Inferior parietal cortex (tissue), 1 donor: Measurements from ENCODE around the gene PDE5A.
"Not testable (repeated sequence)": the region's sequence is repeated elsewhere in the genome, so short reads cannot be mapped to it uniquely, and the experiment has no call there.

ENCODE experiments used
- DNase-seq: peaks from one replicate; pipeline ENCODE4 v3.0.0-alpha.2; 2016; ENCODE audit errors: extremely low spot score

Gene PDE5A

DNA sequence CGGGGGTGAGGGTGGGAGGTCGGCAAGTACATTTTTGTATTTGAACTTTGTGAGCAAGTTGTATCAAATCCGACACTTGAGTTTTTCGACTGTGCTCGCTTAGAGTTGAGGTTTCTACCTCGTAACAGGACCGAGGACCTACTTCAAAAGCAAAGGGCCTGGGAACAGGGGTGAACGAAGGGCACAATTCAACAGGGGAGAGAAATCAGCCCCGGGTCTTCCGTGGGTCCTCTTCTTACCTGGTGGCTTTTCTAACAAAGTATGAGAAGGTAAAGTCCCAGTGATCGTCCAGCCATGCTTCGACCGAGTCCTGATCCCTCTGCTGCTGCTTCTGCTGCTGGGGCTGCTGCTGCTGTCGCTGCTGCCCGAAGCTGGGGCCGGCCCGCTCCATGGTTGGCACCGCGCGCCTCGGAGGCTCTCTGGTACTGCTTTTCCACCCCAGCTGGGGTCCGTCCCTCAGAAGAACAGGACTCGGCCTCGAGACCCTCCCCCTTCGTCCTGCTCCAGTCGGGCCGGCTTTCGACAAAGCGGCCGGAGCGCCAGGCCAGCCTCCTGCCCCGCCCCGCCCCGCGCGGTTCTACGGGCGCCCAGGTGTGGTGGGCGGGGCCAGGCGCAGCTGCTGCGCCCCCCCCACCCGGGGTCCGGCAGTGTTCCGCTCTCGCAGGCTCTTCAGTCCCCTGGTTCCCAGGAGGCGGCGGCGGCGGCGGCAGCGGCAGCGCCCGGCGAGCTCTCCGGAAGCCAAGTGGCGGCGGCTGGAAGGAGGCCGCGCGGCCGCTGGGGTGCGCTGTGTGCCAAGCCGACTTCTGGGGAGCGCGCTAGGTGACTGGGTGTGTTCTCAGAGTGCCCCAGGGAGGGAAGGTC is at the start of gene PDE5A:
Gene PDE5A (minus strand): TSS at position 524 of the 861 bp plus-strand sequence. CDS start 133 bp downstream, at position 391.
- peak; percentile 68 for DNase-seq

DNA sequence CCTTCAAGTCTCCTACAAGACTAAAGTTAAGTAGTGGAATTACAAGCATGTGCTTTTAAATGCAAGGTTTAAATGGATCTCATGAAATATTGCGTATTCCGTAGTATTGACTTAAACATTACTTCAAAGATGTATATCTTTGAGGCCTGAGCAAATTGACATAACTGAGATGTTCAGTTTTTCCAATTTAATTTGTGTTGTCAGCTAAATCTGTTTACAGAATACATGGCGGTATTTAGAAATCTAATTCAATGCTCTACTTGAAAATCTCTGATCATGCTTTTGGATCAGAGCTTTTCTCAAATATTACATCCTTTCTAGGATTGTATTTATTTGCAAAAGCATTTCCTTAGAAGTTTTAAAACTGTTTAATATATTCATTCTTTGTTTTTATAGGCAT is 47.5 kb upstream of the PDE5A start:
- DNase-seq, result no peak

DNA sequence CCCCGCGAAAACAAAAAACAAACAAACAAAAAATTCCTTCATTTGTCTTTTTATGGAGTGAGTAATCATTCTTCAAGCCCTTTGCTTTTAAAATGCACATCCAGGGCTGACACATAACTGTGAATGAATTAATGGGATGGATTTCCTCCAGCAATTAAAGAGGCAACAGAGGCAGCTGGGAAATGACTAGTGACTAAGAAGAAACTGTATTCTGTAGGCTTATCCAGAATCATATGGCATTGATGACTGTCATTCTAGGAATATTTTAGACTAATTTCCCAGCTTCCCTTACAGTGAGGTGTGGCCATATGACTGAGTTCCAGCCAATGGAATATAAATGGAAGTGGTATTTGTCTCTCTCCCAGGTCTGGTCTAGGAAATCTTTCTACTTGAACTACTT is 46.8 kb upstream of the PDE5A start:
- no peak for DNase-seq

DNA sequence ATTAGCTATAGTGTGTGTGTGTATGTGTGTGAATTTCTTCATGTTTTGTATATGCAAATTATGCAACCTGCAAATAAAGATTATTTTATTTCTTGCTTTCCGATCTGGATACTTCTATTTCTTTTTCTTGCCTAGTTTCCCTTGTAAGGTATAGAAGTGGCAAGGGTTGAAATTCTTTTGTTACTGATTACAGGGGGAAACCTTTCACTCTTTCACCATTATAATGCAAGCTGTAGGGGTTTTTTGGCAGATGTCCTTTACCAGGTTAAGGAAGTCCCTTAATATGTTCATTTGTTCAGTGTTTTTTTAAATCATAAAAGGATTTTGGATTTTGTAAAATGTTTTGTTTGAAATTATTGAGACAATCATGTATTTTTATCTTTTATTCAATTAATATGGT is 44.3 kb upstream of the PDE5A start:
- no peak for DNase-seq

DNA sequence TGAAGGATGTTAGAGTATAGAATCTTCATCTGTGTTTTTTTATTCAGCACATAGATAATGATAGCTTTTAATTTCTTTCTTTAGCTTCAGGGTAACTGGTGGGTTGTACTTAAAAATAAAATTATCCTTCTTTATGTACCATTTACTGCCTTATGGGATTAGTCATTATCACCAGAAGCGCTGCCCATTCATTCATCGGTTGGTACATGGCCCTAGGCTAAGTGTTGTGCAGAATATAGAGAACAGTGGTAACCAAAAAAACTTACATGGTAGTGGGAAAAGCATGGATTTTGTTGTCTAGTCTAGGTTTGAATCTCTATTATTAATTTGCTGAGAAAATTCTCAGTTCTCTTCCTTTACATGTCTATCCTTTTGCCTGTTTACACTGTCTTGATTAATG is 43.5 kb upstream of the PDE5A start:
- DNase-seq, result no peak

DNA sequence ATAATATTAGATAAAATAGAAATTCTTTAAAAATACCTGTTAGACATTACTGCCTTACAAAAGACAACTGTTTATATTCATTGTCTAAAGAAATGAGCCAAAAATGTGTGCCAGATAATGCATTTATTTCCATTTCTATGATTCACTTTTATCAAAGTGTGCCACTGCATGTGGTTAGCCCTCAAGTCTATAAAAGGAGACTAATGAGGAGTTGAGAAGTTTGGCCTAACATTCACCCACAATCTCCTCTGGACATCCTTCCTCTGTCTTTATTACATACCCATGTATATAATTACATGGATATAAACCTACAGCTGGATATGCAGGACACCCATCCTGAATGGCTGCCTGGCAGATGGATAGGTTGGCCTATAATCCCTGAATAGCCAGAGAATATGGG is 42.6 kb upstream of the PDE5A start:
- no peak for DNase-seq

DNA sequence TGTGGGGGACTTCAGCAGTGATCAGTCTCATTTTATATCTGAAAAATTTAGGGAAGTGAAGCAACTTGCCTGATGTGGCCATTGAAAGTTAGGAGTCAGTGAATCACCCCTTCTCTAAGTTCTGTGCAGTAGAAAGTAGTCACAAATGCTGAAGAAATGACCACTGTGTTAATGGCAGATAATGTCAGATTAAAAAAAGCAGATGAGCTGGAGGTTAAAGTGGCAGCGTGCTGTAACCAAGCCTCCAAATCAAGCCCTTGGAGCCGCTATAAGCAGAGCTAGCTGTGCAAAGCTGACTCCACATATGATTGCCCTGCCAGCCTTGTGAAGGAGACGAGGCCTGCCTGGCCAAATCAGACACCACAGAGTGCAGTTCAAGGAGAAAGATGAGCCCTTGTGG is 39.2 kb upstream of the PDE5A start:
- DNase-seq, result no peak

DNA sequence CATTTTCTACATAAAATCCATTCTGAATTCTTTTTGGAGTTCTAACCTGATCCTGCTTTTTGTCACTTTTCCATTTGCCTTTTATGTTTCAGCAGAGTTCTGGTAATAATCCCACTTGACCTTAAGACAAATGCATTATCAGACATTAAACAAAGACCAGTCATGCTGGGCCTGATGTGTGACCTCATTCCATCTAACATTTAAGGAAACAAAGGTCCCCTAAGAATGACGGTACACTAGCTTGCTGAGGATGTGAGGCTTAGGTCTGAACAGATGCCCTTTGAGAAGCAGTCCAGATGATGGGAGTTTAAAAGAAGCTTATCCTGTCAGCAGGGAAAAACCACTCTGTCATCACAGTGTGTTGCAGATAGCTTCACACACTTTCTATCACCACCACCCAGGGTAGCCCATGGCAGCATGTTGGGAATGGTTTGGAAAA is 38.1 kb upstream of the PDE5A start:
- DNase-seq, result no peak

DNA sequence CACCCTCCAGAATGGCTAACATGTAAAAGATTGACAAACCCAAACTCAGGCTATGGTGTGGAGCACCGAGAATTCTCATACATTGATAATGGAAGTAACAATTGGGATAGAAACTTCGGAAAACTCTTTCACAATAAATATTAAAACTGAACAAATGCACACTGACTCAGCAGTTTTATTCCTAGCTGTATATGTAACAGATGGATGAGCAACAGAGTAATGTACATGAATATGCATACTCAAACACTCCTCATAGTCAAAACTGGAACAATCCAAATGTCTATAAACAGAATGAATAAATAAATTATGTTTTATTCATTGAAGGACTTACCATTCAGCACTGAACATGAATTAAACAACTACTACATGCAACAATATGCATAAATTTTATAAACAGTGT is 37.1 kb upstream of the PDE5A start:
- no peak for DNase-seq

DNA sequence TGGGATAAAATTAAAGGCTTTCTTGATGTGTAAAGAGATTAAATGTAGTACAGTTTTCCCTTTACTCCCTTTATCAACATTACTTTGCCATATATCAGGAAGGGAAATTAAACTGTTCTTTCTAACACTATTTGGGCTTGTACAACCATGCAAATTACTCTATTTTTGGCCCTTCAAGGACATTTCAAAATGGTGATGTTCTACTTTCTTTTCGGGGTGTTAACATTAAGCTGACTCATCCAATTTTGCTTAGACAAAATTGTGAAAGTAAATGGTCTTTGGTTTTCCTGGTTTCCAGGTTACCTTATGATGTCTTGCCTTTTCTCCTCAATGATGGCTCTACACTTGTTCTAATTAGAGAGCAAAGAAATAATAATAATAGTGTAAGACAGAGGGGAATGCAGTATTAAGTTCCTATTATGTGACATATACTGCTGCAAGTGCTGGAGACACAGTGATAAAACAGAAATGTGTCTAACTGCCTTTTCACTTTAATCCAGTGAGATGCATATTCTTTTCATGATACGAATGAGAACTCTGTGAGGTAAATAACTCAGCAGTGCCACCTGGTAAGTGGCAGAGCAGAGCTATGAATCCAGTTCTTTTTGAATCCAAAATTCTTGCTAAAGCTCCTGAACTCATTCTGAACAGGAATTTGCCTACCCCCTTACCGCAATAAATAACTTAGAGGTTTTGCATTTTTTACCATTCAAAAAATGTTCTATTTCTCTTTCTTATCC is 35.7 kb upstream of the PDE5A start:
- DNase-seq, result no peak

DNA sequence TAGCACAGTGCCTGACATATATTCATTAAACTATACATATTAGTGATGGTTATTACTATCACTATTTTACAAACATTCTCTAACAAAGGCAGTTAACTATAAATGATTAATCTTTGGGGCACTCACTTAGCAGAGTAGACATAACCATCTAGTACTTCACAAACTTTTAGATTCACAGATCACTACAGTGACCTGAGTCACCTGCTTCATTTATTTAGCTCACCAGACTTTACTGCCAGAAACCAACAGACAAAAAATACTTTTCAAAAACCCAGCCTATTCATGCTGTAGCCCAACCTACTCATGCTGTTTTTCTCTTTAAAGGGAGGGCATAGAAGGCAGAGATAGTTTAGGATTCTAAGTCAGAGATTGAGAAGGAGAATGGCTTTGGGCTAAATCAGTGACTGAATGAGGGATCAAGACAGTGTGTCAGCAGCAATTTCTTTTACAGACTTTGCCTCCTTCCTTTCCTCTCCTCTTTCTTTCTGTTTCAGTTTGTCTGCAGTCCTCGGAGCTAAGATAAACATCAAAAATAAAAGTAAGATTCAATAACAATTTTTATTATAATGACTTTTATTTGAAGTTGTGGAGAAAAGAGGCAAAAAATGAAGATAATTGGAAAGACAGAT is 34.7 kb upstream of the PDE5A start:
- no peak for DNase-seq

DNA sequence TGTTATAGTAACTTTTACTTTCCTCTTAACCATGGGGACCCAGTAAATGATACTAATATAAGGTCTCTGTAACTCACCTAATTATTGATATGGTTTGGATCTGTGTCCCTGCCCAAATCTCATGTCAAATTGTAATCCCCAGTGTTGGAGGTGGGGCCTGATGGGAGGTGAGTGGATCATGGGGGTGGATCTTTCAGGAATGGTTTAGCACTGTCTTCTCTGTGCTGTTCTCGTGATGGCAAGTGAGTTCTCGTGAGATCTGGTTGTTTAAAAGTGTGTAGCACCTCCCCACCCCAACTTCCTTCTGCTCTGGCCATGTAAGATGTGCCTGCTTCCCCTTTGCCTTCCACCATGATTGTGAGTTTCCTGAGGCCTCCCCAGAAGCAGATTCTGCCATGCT is 34.0 kb upstream of the PDE5A start:
- DNase-seq, result not testable (repeated sequence)

DNA sequence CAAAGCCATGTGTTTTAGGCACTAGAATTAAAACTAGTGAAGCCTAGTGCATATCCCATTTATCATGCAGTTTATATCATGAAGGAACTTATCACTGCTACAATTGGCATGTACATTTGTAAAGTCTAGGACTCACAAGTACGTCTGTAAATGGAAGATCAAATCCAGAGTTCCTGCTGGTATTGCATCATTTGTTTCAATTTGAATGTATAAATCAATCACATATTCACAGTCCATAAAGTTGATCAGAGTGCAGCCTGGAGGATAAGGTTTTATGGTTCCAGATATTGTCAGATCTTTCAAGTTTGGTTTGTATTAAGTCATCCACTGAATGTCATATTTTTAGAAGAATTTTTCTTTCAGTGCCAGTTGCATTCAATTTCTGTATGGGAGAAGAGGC is 32.6 kb upstream of the PDE5A start:
- no peak for DNase-seq

DNA sequence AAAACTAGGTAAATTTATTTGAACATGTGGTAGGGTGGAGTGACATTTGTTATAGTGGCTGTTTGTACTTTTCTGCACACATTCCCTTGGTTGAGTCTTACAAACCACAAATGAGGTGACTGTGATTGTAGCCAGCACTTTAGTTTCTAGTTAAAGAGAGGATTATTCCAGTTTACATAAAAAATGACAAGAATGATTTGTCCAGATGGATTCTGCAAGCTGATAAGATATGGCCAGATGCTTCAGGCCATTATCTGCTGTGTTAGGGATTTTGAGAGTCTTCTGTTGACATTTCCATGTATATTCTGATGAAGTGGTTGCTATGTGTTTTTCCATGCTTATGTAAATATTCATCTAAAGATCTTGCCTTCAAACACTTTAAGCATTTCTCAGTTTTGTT is 31.0 kb upstream of the PDE5A start:
- DNase-seq, result no peak

DNA sequence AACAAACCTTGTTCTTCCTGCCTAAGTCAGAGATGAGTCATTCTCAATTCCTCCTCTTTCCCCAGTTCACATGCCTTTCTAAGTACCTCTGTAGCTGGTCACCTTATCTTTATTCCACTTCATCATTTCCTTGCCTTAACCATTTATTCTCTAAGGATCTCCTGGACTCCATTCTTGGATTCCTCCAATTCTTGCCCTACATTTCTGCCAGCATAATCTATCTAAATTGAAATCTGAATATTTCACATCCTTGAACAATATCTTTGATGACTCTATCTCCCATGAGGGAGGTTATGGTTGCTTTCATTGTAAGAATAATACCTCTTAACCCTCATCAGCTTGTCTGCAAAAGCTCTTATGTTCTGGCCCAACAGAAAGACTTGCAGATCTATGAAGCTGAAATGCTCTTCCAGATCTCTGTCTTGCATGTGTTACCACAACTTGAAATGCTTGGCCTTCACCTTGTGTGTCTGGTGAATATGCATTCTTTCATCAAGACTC is 28.6 kb upstream of the PDE5A start:
- DNase-seq, result no peak

DNA sequence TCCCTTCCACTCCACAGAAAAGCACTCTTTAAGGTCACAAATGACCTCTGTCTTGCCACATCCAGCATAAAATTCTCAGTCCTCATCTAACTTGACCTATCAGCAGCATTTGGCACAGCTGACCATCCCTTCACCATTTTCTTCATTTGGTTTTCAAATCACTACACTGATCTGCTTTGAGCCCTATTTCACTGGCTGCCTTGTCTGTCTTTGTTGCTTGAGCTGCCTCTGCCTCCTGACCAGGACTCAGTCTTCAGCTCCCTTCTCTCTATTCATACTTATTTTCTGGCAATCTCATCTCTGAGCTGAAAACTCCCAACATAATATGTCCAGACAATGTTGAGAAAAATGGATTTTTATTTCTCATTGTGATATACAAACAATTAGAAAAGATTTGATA is 27.7 kb upstream of the PDE5A start:
- DNase-seq, result no peak

DNA sequence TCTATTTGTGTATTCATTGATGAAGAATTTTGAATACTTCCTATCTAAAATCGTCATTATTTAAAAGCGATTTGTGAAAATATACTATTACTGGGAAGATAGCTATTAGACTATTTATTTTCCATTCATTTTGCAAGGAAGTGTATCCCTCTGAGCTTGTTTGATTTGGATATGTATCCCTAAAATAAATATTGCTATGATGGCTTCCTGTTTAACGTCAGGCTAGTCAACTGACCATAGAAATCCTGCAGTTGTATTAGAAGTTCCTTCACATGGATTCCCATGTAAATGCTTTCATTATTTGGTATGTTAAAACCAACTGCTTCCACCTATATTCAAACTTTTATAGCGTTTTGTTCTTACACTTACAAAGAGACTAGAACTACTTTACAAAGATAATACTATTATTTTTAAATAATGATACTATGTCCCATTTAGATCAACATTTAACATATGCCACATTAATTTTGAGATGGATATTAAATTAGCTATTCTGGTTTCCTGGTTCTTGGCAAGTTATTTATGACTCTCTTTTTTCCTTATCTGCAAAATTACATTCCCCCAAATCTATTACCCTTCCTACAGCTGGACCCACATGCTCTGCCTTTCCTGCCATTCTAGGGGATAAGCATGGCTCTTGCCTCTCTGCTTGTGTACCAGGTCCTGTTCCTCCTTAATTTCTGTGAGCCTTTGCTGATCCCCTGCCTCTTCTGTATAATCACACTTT is 26.7 kb upstream of the PDE5A start:
- no peak for DNase-seq

DNA sequence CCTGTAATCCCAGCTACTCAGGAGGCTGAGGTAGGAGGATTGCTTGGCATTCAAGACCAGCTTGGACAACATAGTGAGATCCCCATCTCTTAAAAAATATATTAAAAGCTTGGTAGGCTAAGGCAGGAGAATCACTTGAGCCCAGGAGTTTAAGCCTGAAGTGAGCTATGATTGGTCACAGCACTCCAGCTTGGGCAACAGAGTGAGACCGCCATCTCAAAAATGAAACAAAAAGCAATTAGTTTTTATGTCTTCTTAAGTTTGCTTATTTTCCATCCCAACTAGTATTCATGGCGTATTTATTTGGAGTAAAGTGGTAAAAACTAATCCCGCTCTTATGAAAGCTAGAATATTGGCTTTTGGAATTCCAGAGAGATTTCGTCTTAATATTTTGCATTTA is 25.4 kb upstream of the PDE5A start:
- DNase-seq, result no peak

DNA sequence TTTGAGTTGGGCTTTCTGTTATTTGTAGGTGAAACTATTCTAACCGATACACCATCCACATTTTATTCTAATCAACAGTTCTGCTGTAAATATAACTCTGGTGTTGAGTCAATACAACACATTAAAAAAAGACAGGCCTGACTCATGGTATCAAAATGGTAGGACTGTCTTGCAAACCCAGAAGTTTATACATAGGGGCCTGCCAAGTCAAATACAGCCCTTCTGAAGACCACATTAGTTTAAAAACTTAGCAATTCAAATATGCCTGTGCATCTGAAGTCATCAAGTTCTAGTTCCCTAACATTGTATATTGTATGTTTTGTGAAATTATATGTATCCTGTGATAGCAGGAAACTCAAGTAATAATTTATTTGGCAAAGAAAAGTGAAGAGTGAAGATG is 24.4 kb upstream of the PDE5A start:
- DNase-seq, result no peak

DNA sequence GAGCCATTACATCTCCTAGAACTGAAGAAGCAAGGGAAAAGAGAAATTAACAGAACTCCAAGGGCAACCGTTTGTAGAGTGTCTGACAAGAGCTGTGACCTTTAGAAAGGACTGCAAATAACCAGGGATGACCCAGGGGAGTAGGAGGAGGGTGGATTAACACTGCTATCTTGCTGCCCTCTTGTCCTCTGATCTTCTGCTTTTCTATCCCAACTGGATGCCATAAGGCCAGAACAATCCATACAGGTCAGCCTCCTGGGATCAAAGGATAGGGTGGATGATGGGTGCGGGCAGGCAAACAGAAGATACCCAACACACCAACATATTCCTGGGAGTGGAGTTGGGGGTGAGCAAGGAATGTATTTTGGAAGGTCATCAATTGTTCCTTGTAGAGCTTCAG is 19.8 kb upstream of the PDE5A start:
- DNase-seq, result no peak

DNA sequence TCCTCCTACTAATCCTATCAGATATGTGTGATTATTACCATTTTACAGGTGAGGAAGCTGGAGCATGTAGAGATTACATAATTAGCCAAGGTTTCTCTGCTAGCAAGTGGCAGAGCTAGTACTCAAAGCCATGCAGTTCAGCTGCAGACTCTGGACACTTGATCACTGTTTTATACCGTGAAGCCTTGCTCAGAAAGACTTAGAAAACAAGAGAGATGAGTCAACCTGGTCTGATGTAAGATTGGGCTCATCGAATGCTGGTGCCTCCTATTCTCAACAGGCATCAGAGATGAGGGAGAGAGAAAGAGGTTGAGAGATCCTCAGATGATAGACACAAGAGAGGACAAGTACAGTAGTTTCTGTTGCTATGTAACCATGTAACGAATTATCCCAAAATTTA is 19.0 kb upstream of the PDE5A start:
- no peak for DNase-seq
